DMS114 treated with DMSO at 0.1 percent for 48 hours (cell line): Measurements from ENCODE around the gene GRN.
A peak's percentile ranks its signal among the peaks of the same experiment; 100 is the strongest.
"Not testable (repeated sequence)": the region's sequence is repeated elsewhere in the genome, so short reads cannot be mapped to it uniquely, and the experiment has no call there.

Experiments
- DNase-seq: peaks from one replicate; lab custom pipeline; 2025; ENCODE audit not compliant: unreplicated experiment; lab: John Stamatoyannopoulos, UW

GRN gene

GRCh38 chr17:44381810-44382305 lies 36.8 kb downstream of the GRN start:
- no peak for DNase-seq

GRCh38 chr17:44382917-44383316 lies 37.8 kb downstream of the GRN start:
- DNase-seq = no peak

GRCh38 chr17:44383363-44383762 lies 38.3 kb downstream of the GRN start:
- no peak for DNase-seq

GRCh38 chr17:44383861-44384260 lies 38.8 kb downstream of the GRN start:
- no peak for DNase-seq

GRCh38 chr17:44384281-44384822 lies 39.2 kb downstream of the GRN start:
- no peak for DNase-seq

GRCh38 chr17:44384823-44385286 lies 39.8 kb downstream of the GRN start:
- no peak for DNase-seq

GRCh38 chr17:44385287-44386181 lies 40.4 kb downstream of the GRN start:
- peak; percentile 43 for DNase-seq

GRCh38 chr17:44386182-44386525 lies 41.1 kb downstream of the GRN start:
- no peak for DNase-seq

- DNase-seq = no peak
These were observed 42.7 kb downstream of the GRN start for GRCh38 chr17:44387804-44388203.

GRCh38 chr17:44389281-44389680 lies 44.2 kb downstream of the GRN start, which contains the start of gene ITGA2B:
ITGA2B (minus strand) TSS chr17:44389649; CDS start chr17:44389473, 176 bp downstream.
- DNase-seq = no peak

- DNase-seq = no peak
These were observed 44.7 kb downstream of the GRN start for GRCh38 chr17:44389723-44390202.

- no peak for DNase-seq
These were observed 45.3 kb downstream of the GRN start for GRCh38 chr17:44390250-44390870.

- not testable (repeated sequence) for DNase-seq
These were observed 49.0 kb downstream of the GRN start for GRCh38 chr17:44394112-44394511.

- no peak for DNase-seq
These were observed 49.7 kb downstream of the GRN start for GRCh38 chr17:44394833-44395232.

GRCh38 chr17:44396946-44397345 lies 51.8 kb downstream of the GRN start:
- no peak for DNase-seq

GRCh38 chr17:44397479-44398440 lies 52.7 kb downstream of the GRN start:
- DNase-seq = no peak

GRCh38 chr17:44398692-44399691 lies 53.9 kb downstream of the GRN start:
- no peak for DNase-seq

GRCh38 chr17:44400226-44400847 lies 55.2 kb downstream of the GRN start:
- peak; percentile 37 for DNase-seq
